Panc1 (cell line): ENCODE data around the gene IBA57. TPM values are rescaled to one million over a fixed set of nuclear protein-coding genes. Genes with fewer than 3 reads are reported as not detected.

Experiments used
- ATAC-seq: fragments of 200-7000 bp; cut with Tn5 transposase; 2 replicates; pipeline ENCODE4 v1.9.1; 2020; ENCODE audit warnings: mild to moderate bottlenecking, moderate library complexity
- BruUV-seq: library from RNA; stranded (reverse); fragments of 400-500 nt; replicated peaks from 2 replicates; lab custom pipeline; 2021; lab: Mats Ljungman, UMichigan
- CTCF ChIA-PET: fragments of 300-600 bp; sonication (Branson Sonifier 250); formaldehyde crosslinking; loops from one replicate; lab custom pipeline; 2022; ENCODE audit warnings: antibody characterized with exemption; lab: Charles Lee
- POLR2A ChIA-PET: fragments of 300-600 bp; sonication (Branson Sonifier 250); formaldehyde crosslinking; loops from one replicate; lab custom pipeline; 2022; ENCODE audit warnings: antibody characterized with exemption; lab: Charles Lee
- DNase-seq: peaks from one replicate; pipeline ENCODE4 v3.0.0-alpha.2; 2010; ENCODE audit warnings: low read depth, low spot score
- H3K27ac ChIP-seq: 2 replicates; pipeline ENCODE4 v1.5.1; 2011; ENCODE audit warnings: mild to moderate bottlenecking, low read length, inconsistent platforms
- H3K27me3 ChIP-seq: fragments of 200-500 bp; sonication (Bioruptor generic); 2 replicates; pipeline ENCODE4 v1.6.0; 2014; ENCODE audit warnings: low read length, inconsistent platforms; ENCODE audit not compliant: control insufficient read depth, insufficient read depth
- H3K36me3 ChIP-seq: fragments of 200-500 bp; sonication (Bioruptor generic); 2 replicates; pipeline ENCODE4 v1.5.1; 2014; ENCODE audit warnings: inconsistent platforms, mild to moderate bottlenecking, low read length, moderate library complexity; ENCODE audit not compliant: control insufficient read depth, insufficient read depth
- H3K4me1 ChIP-seq: 2 replicates; pipeline ENCODE4 v1.5.1; 2011; ENCODE audit warnings: inconsistent platforms, mild to moderate bottlenecking, low read length, moderate library complexity; ENCODE audit not compliant: control insufficient read depth, insufficient read depth
- H3K4me3 ChIP-seq, 2 experiments: 2 replicates each; pipeline ENCODE4 v1.5.1; 2011 to 2012; ENCODE audit warnings: low read depth in 2 of 2, low read length in 2 of 2, mild to moderate bottlenecking in 2 of 2, inconsistent platforms in 1 of 2, moderate library complexity in 1 of 2
- H3K9me3 ChIP-seq: fragments of 200-500 bp; sonication (Bioruptor generic); 2 replicates; pipeline ENCODE4 v1.5.1; 2014; ENCODE audit warnings: low read depth, mild to moderate bottlenecking, inconsistent platforms, low read length, moderate library complexity; ENCODE audit not compliant: control insufficient read depth, insufficient read depth
- POLR2AphosphoS5 ChIP-seq: IDR thresholded peaks from 2 replicates; pipeline ENCODE4 v1.6.1; 2012; ENCODE audit warnings: mild to moderate bottlenecking, low read depth, low read length, moderate library complexity
- SIN3A ChIP-seq: IDR thresholded peaks from 2 replicates; pipeline ENCODE4 v1.6.1; 2012; ENCODE audit warnings: low read depth, mild to moderate bottlenecking, low read length, moderate library complexity, borderline replicate concordance; ENCODE audit not compliant: insufficient read depth
- TCF7L2 ChIP-seq: IDR thresholded peaks from 2 replicates; pipeline ENCODE4 v1.6.1; 2011; ENCODE audit warnings: mild to moderate bottlenecking, low read depth, low read length, inconsistent platforms
- in situ Hi-C: cut with HindIII; loops from 2 replicates; pipeline ENCODE4 v1.10.0; 2016; ENCODE audit warnings: low sequenced_read_pairs, low pct_unique_long_range_greater_than_20kb
- intact Hi-C: fragments of 100-400 bp; cut with micrococcal nuclease; formaldehyde crosslinking; loops from one replicate; pipeline ENCODE4 v1.10.0; 2022; ENCODE audit not compliant: unreplicated experiment
- total RNA-seq: library from RNA; stranded (reverse); gene quantifications from one replicate; pipeline ENCODE4 v1.2.1, GENCODE V29; 2021; ENCODE audit not compliant: unreplicated experiment
- TF ChIP-seq, protein P1 (sequence below), 2 experiments: IDR thresholded peaks; 2 replicates each; pipeline ENCODE4 v1.6.1; 2011 to 2012; ENCODE audit warnings: low read depth in 2 of 2, control low read depth in 1 of 2, low read length in 1 of 2, mild to moderate bottlenecking in 1 of 2, moderate library complexity in 1 of 2; ENCODE audit not compliant: insufficient read depth in 1 of 2
- TF ChIP-seq, protein P2 (sequence below): fragments of 450-650 bp; IDR thresholded peaks from 2 replicates; pipeline ENCODE4 v1.5.1; 2017; ENCODE audit warnings: mild to moderate bottlenecking

Gene IBA57
- total RNA-seq, 1 experiment from 2014 or later: 11.3 TPM

DNA sequence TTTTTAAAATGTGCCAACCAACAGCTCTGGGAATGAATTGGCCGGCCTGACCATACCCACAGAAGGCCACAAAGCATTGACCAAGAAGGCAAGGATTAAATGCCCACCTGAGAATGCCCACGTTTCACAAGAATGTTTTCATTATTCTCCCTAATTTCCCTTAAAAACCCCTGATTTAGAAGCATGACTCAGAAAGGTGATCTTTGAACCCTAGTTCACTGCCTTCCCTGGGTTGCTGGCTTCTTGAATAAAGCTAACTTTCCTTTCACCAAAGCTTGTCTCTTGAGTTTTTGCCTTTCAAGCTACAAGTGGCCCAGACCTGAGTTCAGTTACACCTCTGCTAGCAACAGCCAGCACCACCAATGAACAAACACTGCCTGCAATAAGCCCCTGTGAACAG is 42.1 kb upstream of the IBA57 start:
- in situ Hi-C loops: no loop called here
- H3K27ac ChIP-seq: no peak overlapping the region
- H3K4me3 ChIP-seq: no peak overlapping the region
- TF ChIP-seq, protein P1, sequence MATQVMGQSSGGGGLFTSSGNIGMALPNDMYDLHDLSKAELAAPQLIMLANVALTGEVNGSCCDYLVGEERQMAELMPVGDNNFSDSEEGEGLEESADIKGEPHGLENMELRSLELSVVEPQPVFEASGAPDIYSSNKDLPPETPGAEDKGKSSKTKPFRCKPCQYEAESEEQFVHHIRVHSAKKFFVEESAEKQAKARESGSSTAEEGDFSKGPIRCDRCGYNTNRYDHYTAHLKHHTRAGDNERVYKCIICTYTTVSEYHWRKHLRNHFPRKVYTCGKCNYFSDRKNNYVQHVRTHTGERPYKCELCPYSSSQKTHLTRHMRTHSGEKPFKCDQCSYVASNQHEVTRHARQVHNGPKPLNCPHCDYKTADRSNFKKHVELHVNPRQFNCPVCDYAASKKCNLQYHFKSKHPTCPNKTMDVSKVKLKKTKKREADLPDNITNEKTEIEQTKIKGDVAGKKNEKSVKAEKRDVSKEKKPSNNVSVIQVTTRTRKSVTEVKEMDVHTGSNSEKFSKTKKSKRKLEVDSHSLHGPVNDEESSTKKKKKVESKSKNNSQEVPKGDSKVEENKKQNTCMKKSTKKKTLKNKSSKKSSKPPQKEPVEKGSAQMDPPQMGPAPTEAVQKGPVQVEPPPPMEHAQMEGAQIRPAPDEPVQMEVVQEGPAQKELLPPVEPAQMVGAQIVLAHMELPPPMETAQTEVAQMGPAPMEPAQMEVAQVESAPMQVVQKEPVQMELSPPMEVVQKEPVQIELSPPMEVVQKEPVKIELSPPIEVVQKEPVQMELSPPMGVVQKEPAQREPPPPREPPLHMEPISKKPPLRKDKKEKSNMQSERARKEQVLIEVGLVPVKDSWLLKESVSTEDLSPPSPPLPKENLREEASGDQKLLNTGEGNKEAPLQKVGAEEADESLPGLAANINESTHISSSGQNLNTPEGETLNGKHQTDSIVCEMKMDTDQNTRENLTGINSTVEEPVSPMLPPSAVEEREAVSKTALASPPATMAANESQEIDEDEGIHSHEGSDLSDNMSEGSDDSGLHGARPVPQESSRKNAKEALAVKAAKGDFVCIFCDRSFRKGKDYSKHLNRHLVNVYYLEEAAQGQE (IDR thresholded peaks at IDR 0.05; ENCODE audit: insufficient read depth in 1 of 2, low read depth in 2 of 2, low read length in 1 of 2): no peak
- TF ChIP-seq SIN3A: no peak
- no peak for TF ChIP-seq TCF7L2
- TF ChIP-seq, protein P2, sequence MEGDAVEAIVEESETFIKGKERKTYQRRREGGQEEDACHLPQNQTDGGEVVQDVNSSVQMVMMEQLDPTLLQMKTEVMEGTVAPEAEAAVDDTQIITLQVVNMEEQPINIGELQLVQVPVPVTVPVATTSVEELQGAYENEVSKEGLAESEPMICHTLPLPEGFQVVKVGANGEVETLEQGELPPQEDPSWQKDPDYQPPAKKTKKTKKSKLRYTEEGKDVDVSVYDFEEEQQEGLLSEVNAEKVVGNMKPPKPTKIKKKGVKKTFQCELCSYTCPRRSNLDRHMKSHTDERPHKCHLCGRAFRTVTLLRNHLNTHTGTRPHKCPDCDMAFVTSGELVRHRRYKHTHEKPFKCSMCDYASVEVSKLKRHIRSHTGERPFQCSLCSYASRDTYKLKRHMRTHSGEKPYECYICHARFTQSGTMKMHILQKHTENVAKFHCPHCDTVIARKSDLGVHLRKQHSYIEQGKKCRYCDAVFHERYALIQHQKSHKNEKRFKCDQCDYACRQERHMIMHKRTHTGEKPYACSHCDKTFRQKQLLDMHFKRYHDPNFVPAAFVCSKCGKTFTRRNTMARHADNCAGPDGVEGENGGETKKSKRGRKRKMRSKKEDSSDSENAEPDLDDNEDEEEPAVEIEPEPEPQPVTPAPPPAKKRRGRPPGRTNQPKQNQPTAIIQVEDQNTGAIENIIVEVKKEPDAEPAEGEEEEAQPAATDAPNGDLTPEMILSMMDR: no peak
- TF ChIP-seq POLR2AphosphoS5: no peak
- no peaks in the 10 kb centered on the region; the same call in 1 of the 2 replicates for H3K27me3 ChIP-seq
- intact Hi-C loops: no loop called here
- ChIA-PET POLR2A (interaction anchor here (0.6 kb wide), 1 partner anchor 143 kb away, joined by 3 read pairs; no protein-coding TSS in a partner anchor), CTCF (no interaction called here)
- peaks cover 1% of the 10 kb centered on the region; the same call in 1 of the 2 replicates for H3K9me3 ChIP-seq
- H3K4me1 ChIP-seq: no peaks in the 10 kb centered on the region
- DNase-seq (no peak), ATAC-seq (no peak)
- H3K36me3 ChIP-seq: no peaks in the 10 kb centered on the region
- no TSS peak for BruUV-seq

DNA sequence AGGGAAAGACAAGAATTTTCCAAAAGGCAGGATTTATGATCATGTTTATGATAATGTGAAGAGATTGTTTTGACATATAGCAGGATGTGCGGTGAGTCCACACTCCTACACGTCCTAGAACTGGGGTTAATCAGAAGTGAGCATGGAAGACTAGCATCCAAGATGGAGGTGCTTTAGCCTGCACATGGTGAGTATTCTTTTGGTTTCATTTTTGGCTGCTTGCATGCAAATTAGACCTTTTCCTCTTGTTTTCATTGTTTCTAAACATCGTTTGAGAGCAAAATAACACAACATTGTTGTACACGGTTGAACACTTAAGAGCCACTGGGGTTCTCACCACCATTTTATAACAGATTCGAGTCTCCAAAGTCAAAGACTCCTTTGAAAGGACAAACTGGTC is 40.4 kb upstream of the IBA57 start:
- TF ChIP-seq SIN3A (no peak), POLR2AphosphoS5 (no peak), TCF7L2 (no peak)
- TF ChIP-seq, protein P1 (IDR thresholded peaks at IDR 0.05; ENCODE audit: insufficient read depth in 1 of 2, low read depth in 2 of 2, low read length in 1 of 2): no peak
- TF ChIP-seq, protein P2: no peak
- POLR2A ChIA-PET: no interaction called here
- ATAC-seq (no peak), DNase-seq (no peak)
- H3K36me3 ChIP-seq: no peaks in the 10 kb centered on the region
- no TSS peak for BruUV-seq
- H3K4me1 ChIP-seq: 0 out of 2 replicates have a peak, but pooled peaks cover under 1% of the 10 kb centered on the region
- intact Hi-C loops: no loop called here
- in situ Hi-C loops: no loop called here
- no peaks in the 10 kb centered on the region for H3K9me3 ChIP-seq
- H3K27ac ChIP-seq: no peak overlapping the region
- CTCF ChIA-PET: no interaction called here
- no peaks in the 10 kb centered on the region; the same call in 1 of the 2 replicates for H3K27me3 ChIP-seq
- H3K4me3 ChIP-seq: no peak overlapping the region
